Measurements from ENCODE around the gene TCF21.

DNA sequence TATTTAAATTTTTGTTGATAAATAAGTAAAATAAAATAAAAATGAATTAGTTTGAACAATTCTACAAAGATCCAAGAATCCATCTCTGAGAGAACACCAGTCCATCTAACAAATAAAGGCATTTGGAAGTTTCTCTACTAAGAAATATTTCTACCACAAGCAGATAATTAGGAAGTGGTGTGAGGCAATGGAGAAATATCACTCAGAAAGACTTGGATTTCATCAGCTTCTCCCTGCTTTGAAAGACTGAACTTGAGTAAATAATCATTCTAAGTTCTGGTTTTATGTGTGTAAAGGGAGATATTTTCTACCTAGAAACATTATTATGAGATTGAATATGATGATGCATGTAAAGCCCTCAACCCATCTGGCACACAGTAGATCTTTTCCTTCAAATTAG, 17.8 kb upstream of the TCF21 start:
- TF ChIP-seq, protein P1, sequence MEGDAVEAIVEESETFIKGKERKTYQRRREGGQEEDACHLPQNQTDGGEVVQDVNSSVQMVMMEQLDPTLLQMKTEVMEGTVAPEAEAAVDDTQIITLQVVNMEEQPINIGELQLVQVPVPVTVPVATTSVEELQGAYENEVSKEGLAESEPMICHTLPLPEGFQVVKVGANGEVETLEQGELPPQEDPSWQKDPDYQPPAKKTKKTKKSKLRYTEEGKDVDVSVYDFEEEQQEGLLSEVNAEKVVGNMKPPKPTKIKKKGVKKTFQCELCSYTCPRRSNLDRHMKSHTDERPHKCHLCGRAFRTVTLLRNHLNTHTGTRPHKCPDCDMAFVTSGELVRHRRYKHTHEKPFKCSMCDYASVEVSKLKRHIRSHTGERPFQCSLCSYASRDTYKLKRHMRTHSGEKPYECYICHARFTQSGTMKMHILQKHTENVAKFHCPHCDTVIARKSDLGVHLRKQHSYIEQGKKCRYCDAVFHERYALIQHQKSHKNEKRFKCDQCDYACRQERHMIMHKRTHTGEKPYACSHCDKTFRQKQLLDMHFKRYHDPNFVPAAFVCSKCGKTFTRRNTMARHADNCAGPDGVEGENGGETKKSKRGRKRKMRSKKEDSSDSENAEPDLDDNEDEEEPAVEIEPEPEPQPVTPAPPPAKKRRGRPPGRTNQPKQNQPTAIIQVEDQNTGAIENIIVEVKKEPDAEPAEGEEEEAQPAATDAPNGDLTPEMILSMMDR (IDR thresholded peaks at IDR 0.05): no peak
- no peak for TF ChIP-seq POLR2A (IDR thresholded peaks at IDR 0.05)
